Measurements from ENCODE around the gene TWF2.

The TWF2 gene

DNA sequence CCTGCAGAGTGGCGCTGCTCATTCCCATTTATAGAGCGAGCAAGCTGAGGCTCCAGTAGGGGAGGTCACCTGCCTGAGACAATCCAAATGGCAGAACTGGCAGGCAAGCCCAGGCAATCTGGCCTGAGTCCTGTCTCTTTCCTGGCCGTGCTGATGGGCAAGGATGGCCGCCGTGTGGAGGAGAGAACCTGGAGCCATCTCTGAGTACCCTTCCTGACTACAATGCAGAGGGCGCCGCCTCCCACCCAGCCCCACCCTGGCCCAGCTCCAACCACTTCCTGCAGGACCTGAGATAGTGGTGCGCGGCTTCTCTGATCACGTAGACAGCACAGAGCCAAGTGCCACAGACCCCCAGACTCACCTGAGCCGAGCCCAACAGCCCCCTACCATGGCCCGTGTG is 20.5 kb downstream of the TWF2 start:
- H3K9ac ChIP-seq (ENCODE audit: low read length), result no peak overlapping the region
- TF ChIP-seq, protein P1, sequence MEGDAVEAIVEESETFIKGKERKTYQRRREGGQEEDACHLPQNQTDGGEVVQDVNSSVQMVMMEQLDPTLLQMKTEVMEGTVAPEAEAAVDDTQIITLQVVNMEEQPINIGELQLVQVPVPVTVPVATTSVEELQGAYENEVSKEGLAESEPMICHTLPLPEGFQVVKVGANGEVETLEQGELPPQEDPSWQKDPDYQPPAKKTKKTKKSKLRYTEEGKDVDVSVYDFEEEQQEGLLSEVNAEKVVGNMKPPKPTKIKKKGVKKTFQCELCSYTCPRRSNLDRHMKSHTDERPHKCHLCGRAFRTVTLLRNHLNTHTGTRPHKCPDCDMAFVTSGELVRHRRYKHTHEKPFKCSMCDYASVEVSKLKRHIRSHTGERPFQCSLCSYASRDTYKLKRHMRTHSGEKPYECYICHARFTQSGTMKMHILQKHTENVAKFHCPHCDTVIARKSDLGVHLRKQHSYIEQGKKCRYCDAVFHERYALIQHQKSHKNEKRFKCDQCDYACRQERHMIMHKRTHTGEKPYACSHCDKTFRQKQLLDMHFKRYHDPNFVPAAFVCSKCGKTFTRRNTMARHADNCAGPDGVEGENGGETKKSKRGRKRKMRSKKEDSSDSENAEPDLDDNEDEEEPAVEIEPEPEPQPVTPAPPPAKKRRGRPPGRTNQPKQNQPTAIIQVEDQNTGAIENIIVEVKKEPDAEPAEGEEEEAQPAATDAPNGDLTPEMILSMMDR (IDR thresholded peaks at IDR 0.05; ENCODE audit: low read length), result no peak
- no peak for TF ChIP-seq EZH2 (IDR thresholded peaks at IDR 0.05; ENCODE audit: borderline replicate concordance, low read length)
- H3K4me1 ChIP-seq (ENCODE audit: insufficient read depth, low read length, severe bottlenecking), result peaks cover 23% of the 10 kb centered on the region
- H3K9me3 ChIP-seq (ENCODE audit: low read length), result no peaks in the 10 kb centered on the region
- H2AFZ ChIP-seq (ENCODE audit: low read length), result no peak overlapping the region
- H3K4me3 ChIP-seq (ENCODE audit: low read depth, low read length, poor library complexity, severe bottlenecking), result no peak overlapping the region
- no peak overlapping the region for H3K27ac ChIP-seq (ENCODE audit: low read depth, low read length, poor library complexity, severe bottlenecking)
- H3K79me2 ChIP-seq (ENCODE audit: insufficient read depth, low read length), result no peaks in the 10 kb centered on the region
- no peak overlapping the region; the same call in 1 of the 2 replicates for H3K4me2 ChIP-seq (ENCODE audit: low read length)
- H3F3A ChIP-seq (ENCODE audit: insufficient read depth, low read length), result no peaks in the 10 kb centered on the region
- no peaks in the 10 kb centered on the region for H3K27me3 ChIP-seq (ENCODE audit: insufficient read depth, low read length)
- H3K36me3 ChIP-seq (ENCODE audit: insufficient read depth, low read length), result peaks cover 60% of the 10 kb centered on the region; the same call in 1 of the 2 replicates
- H4K20me1 ChIP-seq (ENCODE audit: insufficient read depth, low read length), result no peaks in the 10 kb centered on the region
- H3K9me2 ChIP-seq (ENCODE audit: low read depth, low read length), result no peaks in the 10 kb centered on the region

DNA sequence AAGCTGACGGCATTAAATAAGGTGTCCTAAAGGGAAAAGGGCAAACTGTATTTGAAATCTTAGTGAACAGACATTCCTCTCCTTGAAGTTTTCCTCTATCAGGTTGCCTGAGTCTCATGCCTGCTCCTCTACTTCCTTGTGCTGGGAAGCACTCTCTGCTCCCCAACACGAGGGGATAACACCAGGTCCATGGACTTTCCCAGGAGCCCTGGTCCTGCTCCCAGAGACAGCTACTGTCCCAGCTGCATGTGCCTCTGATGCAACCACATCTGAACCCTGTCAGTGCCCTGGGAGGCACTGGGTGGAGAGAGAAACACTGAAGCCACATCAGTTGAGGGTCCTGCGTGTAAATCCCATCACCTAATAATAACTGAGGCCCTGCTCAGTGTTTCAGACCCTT is 20.9 kb downstream of the TWF2 start:
- no peak overlapping the region for H3K4me2 ChIP-seq (ENCODE audit: low read length)
- no peaks in the 10 kb centered on the region for H4K20me1 ChIP-seq (ENCODE audit: insufficient read depth, low read length)
- no peak overlapping the region for H3K4me3 ChIP-seq (ENCODE audit: low read depth, low read length, poor library complexity, severe bottlenecking)
- TF ChIP-seq, protein P1 (IDR thresholded peaks at IDR 0.05; ENCODE audit: low read length), result no peak
- no peak for TF ChIP-seq EZH2 (IDR thresholded peaks at IDR 0.05; ENCODE audit: borderline replicate concordance, low read length)
- peaks cover 62% of the 10 kb centered on the region; the same call in 1 of the 2 replicates for H3K36me3 ChIP-seq (ENCODE audit: insufficient read depth, low read length)
- no peak overlapping the region for H2AFZ ChIP-seq (ENCODE audit: low read length)
- H3F3A ChIP-seq (ENCODE audit: insufficient read depth, low read length), result no peaks in the 10 kb centered on the region
- H3K27ac ChIP-seq (ENCODE audit: low read depth, low read length, poor library complexity, severe bottlenecking), result no peak overlapping the region
- H3K4me1 ChIP-seq (ENCODE audit: insufficient read depth, low read length, severe bottlenecking), result peaks cover 23% of the 10 kb centered on the region
- H3K9ac ChIP-seq (ENCODE audit: low read length), result no peak overlapping the region
- no peaks in the 10 kb centered on the region for H3K9me3 ChIP-seq (ENCODE audit: low read length)
- no peaks in the 10 kb centered on the region for H3K27me3 ChIP-seq (ENCODE audit: insufficient read depth, low read length)
- H3K79me2 ChIP-seq (ENCODE audit: insufficient read depth, low read length), result no peaks in the 10 kb centered on the region
- no peaks in the 10 kb centered on the region for H3K9me2 ChIP-seq (ENCODE audit: low read depth, low read length)

DNA sequence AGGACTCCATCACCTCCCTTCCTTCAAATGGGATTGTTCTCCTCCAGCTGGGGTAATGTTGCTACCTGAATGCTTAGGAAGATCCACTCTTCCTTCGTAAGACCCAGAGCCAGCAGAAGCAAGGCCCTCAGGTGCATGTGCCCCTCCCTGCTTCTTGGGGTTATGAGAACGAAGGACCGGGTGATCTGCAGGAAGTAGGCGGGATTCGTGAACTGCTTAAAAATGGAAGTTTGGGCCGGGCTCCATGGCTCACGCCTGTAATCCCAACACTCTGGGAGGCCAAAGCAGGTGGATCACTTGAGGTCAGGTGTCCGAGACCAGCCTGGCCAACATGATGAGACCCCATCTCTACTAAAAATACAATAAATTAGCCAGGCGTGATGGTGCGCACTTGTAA is 21.6 kb downstream of the TWF2 start:
- H2AFZ ChIP-seq (ENCODE audit: low read length), result no peak overlapping the region
- peaks cover 20% of the 10 kb centered on the region for H3K4me1 ChIP-seq (ENCODE audit: insufficient read depth, low read length, severe bottlenecking)
- peaks cover 62% of the 10 kb centered on the region for H3K36me3 ChIP-seq (ENCODE audit: insufficient read depth, low read length)
- H3K9me3 ChIP-seq (ENCODE audit: low read length), result no peaks in the 10 kb centered on the region
- no peaks in the 10 kb centered on the region for H3K27me3 ChIP-seq (ENCODE audit: insufficient read depth, low read length)
- no peak overlapping the region for H3K9ac ChIP-seq (ENCODE audit: low read length)
- TF ChIP-seq, protein P1 (IDR thresholded peaks at IDR 0.05; ENCODE audit: low read length), result no peak
- no peak for TF ChIP-seq EZH2 (IDR thresholded peaks at IDR 0.05; ENCODE audit: borderline replicate concordance, low read length)
- no peak overlapping the region for H3K27ac ChIP-seq (ENCODE audit: low read depth, low read length, poor library complexity, severe bottlenecking)
- H3K9me2 ChIP-seq (ENCODE audit: low read depth, low read length), result no peaks in the 10 kb centered on the region
- H3K4me2 ChIP-seq (ENCODE audit: low read length), result no peak overlapping the region
- no peak overlapping the region for H3K4me3 ChIP-seq (ENCODE audit: low read depth, low read length, poor library complexity, severe bottlenecking)
- no peaks in the 10 kb centered on the region for H3K79me2 ChIP-seq (ENCODE audit: insufficient read depth, low read length)
- no peaks in the 10 kb centered on the region for H4K20me1 ChIP-seq (ENCODE audit: insufficient read depth, low read length)
- no peaks in the 10 kb centered on the region for H3F3A ChIP-seq (ENCODE audit: insufficient read depth, low read length)

Measured in OCI-LY1 (cell line).